HepG2 (cell line): ENCODE results near the gene AP2B1. TPM values are rescaled to one million over a fixed set of nuclear protein-coding genes. Genes with fewer than 3 reads are reported as not detected.

Experiments
- ATAC-seq: fragments of 200-7000 bp; cut with Tn5 transposase; 3 replicates; pipeline ENCODE4 v1.9.1; 2020; ENCODE audit warnings: mild to moderate bottlenecking, moderate library complexity
- BruUV-seq: library from RNA; stranded (reverse); fragments of 400-500 nt; replicated peaks from 2 replicates; lab custom pipeline; 2021; lab: Mats Ljungman, UMichigan
- CTCF ChIA-PET: fragments of 300-600 bp; formaldehyde crosslinking; extraction: SDS; loops from one replicate; lab custom pipeline; 2021; ENCODE audit warnings: low total read pairs, inconsistent platforms, low intra/inter-chr PET ratio; lab: Yijun Ruan, JAX
- POLR2A ChIA-PET: fragments of 350-600 bp; sonication (Branson Sonifier 250); formaldehyde crosslinking; loops from one replicate; lab custom pipeline; 2020; ENCODE audit warnings: antibody characterized with exemption, inconsistent platforms; lab: Yijun Ruan, JAX
- DNase-seq: peaks from one replicate; pipeline ENCODE4 v3.0.0-alpha.2; 2015; ENCODE audit warnings: low spot score
- FAIRE-seq: peaks from 3 replicates; lab custom pipeline; 2011; peaks lifted over from hg19 to GRCh38; lab: Jason Lieb, UNC
- H2AFZ ChIP-seq: one replicate; pipeline ENCODE4 v1.6.1; 2011; ENCODE audit warnings: low read length, inconsistent platforms
- H3K27ac ChIP-seq: fragments of 300-600 bp; 3 replicates; pipeline ENCODE4 v1.8.0; 2011; ENCODE audit warnings: mixed run types, mild to moderate bottlenecking, mixed read lengths, low read length, inconsistent platforms; ENCODE audit not compliant: insufficient read depth; ENCODE audit errors: extremely low read length
- H3K27me3 ChIP-seq, 2 experiments: fragments of 200-600 bp in 1 of 2; 2 replicates in 1 of 2; 3 replicates in 1 of 2; pipeline versions ENCODE4 v1.6.0 to v1.8.0; 2011; ENCODE audit warnings: low read length in 2 of 2, mild to moderate bottlenecking in 2 of 2, moderate library complexity in 2 of 2, inconsistent platforms in 1 of 2; ENCODE audit not compliant: insufficient read depth in 2 of 2, control insufficient read depth in 1 of 2
- H3K36me3 ChIP-seq, 2 experiments: fragments of 200-600 bp in 1 of 2; replicated peaks in 1 of 2; 2 replicates in 1 of 2; 3 replicates in 1 of 2; pipeline versions ENCODE4 v1.5.1 to v1.8.0; 2011; ENCODE audit warnings: low read length in 2 of 2, inconsistent platforms in 1 of 2; ENCODE audit not compliant: insufficient read depth in 2 of 2, control insufficient read depth in 1 of 2
- H3K4me1 ChIP-seq: 2 replicates; pipeline ENCODE4 v1.5.1; 2012; ENCODE audit warnings: low read length, inconsistent platforms; ENCODE audit not compliant: insufficient read depth
- H3K4me2 ChIP-seq: 2 replicates; pipeline ENCODE4 v1.6.0; 2011; ENCODE audit warnings: low read depth, low read length, inconsistent platforms
- H3K4me3 ChIP-seq, 3 experiments: fragments of 200-600 bp in 1 of 3; sonication (generic), shearing (Covaris generic) in 1 of 3; replicated peaks in 1 of 3; 2 replicates each; pipeline ENCODE4 v1.5.1; 2011 to 2016; ENCODE audit warnings: low read length in 3 of 3, inconsistent platforms in 2 of 3, low read depth in 2 of 3, mild to moderate bottlenecking in 2 of 3, control low read depth in 1 of 3, mixed read lengths in 1 of 3; ENCODE audit not compliant: insufficient read depth in 1 of 3
- H3K79me2 ChIP-seq: one replicate; pipeline ENCODE4 v1.6.1; 2011; ENCODE audit warnings: low read length, inconsistent platforms; ENCODE audit not compliant: insufficient read depth
- H3K9ac ChIP-seq: 2 replicates; pipeline ENCODE4 v1.6.0; 2011; ENCODE audit warnings: mild to moderate bottlenecking, low read depth, low read length, inconsistent platforms; ENCODE audit not compliant: insufficient read depth
- H3K9me3 ChIP-seq: 2 replicates; pipeline ENCODE4 v1.5.1; 2012; ENCODE audit warnings: mild to moderate bottlenecking, low read length
- H4K20me1 ChIP-seq: 2 replicates; pipeline ENCODE4 v1.6.0; 2011; ENCODE audit warnings: inconsistent platforms, mild to moderate bottlenecking, low read length, moderate library complexity; ENCODE audit not compliant: insufficient read depth
- ATF7-NPFF ChIP-seq: sonication (generic); formaldehyde crosslinking; IDR thresholded peaks from 2 replicates; pipeline ENCODE4 v1.8.1; 2023; ENCODE audit warnings: mild to moderate bottlenecking, low read depth, missing genetic modification reagents, moderate library complexity
- BATF2 ChIP-seq: sonication (generic); formaldehyde crosslinking; IDR thresholded peaks from 2 replicates; pipeline ENCODE4 v1.8.0; 2022; ENCODE audit warnings: mild to moderate bottlenecking, missing genetic modification reagents, moderate library complexity
- CBFB ChIP-seq: sonication (generic); formaldehyde crosslinking; IDR thresholded peaks from 2 replicates; pipeline ENCODE4 v1.4.0; 2020; ENCODE audit warnings: missing genetic modification reagents
- HNRNPH1 ChIP-seq: fragments of 200-400 bp; formaldehyde crosslinking; optimal IDR thresholded peaks from 2 replicates; pipeline ENCODE3; 2017; ENCODE audit warnings: mild to moderate bottlenecking, low read depth, low read length
- KLF6 ChIP-seq: IDR thresholded peaks from 2 replicates; pipeline ENCODE4 v1.8.0; 2016; ENCODE audit warnings: missing biosample characterization, missing genetic modification reagents
- NR3C1 ChIP-seq: sonication (generic); formaldehyde crosslinking; IDR thresholded peaks from 2 replicates; pipeline ENCODE4 v1.4.0; 2020; ENCODE audit warnings: missing genetic modification reagents
- POLR2A ChIP-seq, 2 experiments: IDR thresholded peaks; 2 replicates each; pipeline ENCODE4 v1.6.1; 2011; ENCODE audit warnings: low read depth in 2 of 2, low read length in 2 of 2, mild to moderate bottlenecking in 1 of 2, moderate library complexity in 1 of 2; ENCODE audit not compliant: insufficient read depth in 1 of 2
- POLR2G ChIP-seq: fragments of 200-400 bp; formaldehyde crosslinking; IDR thresholded peaks from 2 replicates; pipeline ENCODE4 v1.6.1; 2018; ENCODE audit warnings: mild to moderate bottlenecking, low read depth, low read length, moderate library complexity
- SMYD3 ChIP-seq: sonication (generic); formaldehyde crosslinking; IDR thresholded peaks from 2 replicates; pipeline ENCODE4 v1.8.1; 2023; ENCODE audit warnings: mild to moderate bottlenecking, missing genetic modification reagents
- ZBTB20 ChIP-seq: sonication (generic); formaldehyde crosslinking; IDR thresholded peaks from 2 replicates; pipeline ENCODE4 v1.8.1; 2023; ENCODE audit warnings: missing genetic modification reagents, low read depth, mild to moderate bottlenecking, borderline replicate concordance
- ZC3H4 ChIP-seq: sonication (generic); formaldehyde crosslinking; IDR thresholded peaks from 2 replicates; pipeline ENCODE4 v1.4.0; 2020; ENCODE audit warnings: missing genetic modification reagents, borderline replicate concordance
- ZGPAT ChIP-seq: IDR thresholded peaks from 2 replicates; pipeline ENCODE4 v1.6.1; 2016; ENCODE audit warnings: mild to moderate bottlenecking
- ZNF749 ChIP-seq: sonication (generic); formaldehyde crosslinking; IDR thresholded peaks from 2 replicates; pipeline ENCODE4 v1.8.0; 2022; ENCODE audit warnings: mild to moderate bottlenecking, missing genetic modification reagents, moderate library complexity, borderline replicate concordance
- WGBS: methylation state at CpG from one replicate; pipeline ENCODE4 v1.1.6; 2017; ENCODE audit warnings: low lambda C conversion rate; 5-methylcytosine and 5-hydroxymethylcytosine counted together
- in situ Hi-C: cut with HindIII; loops from 2 replicates; pipeline ENCODE4 v1.10.0; 2017; ENCODE audit warnings: low pct_unique_long_range_greater_than_20kb; ENCODE audit not compliant: extremely low pct_ligation_motif_present
- intact Hi-C: fragments of 100-400 bp; cut with micrococcal nuclease; formaldehyde crosslinking; loops from one replicate; pipeline ENCODE4 v1.10.0; 2022; ENCODE audit not compliant: unreplicated experiment
- polyA plus RNA-seq, 8 experiments: library from polyadenylated mRNA; depleted of rRNA in 3 of 8; stranded (reverse) in 7 of 8; unstranded in 1 of 8; fragments of >200 nt; fragmentation: Illumina TruSeq in 4 of 8; extraction: Trizol in 4 of 8; gene quantifications; 2 replicates each; pipeline versions ENCODE4 v1.2.1 to v1.2.3, GENCODE V29; 2011 to 2016; ENCODE audit warnings: low read depth in 4 of 8, missing spikeins in 1 of 8, mixed read lengths in 1 of 8; ENCODE audit not compliant: insufficient read depth in 1 of 8
- total RNA-seq, 5 experiments: library from RNA; depleted of rRNA; stranded (reverse); fragments of >200 nt; fragmentation: Illumina TruSeq; extraction: Trizol; gene quantifications; 2 replicates each; pipeline ENCODE4 v1.2.3, GENCODE V29; 2016; ENCODE audit warnings: low read depth in 1 of 5

AP2B1 gene
- total and polyA plus RNA-seq, 2 of the 13 experiments (the other 11 are each of a cell fraction or from before 2014, with no cell fraction given): 23.8 to 71.3 TPM

- no peak overlapping the region for H2AFZ ChIP-seq
- no peaks in the 10 kb centered on the region for H4K20me1 ChIP-seq
- in situ Hi-C loops: no loop called here
- DNase-seq (no peak), ATAC-seq (no peak), FAIRE-seq (no peak)
- H3K4me1 ChIP-seq: peaks cover 25% of the 10 kb centered on the region
- no peak overlapping the region for H3K27ac ChIP-seq
- H3K9me3 ChIP-seq: no peaks in the 10 kb centered on the region
- no peaks in the 10 kb centered on the region; a peak in 1 of 5 replicates for H3K27me3 ChIP-seq
- no peak overlapping the region for H3K4me3 ChIP-seq
- CTCF ChIA-PET: no interaction called here
- H3K36me3 ChIP-seq: peaks cover 0 to 7% of the 10 kb centered on the region in 2 experiments; a peak in 1 of 5 replicates
- H3K79me2 ChIP-seq: peaks cover 13% of the 10 kb centered on the region
- no peak overlapping the region for H3K9ac ChIP-seq
- POLR2A ChIA-PET: no interaction called here
- 93% methylated on average over 3 of the region's 3 CpGs for WGBS
- no peak overlapping the region for H3K4me2 ChIP-seq
- TF ChIP-seq POLR2G: peak; percentile 37; the same call in 1 of the 2 replicates
- TF ChIP-seq POLR2A (IDR thresholded peaks at IDR 0.05; ENCODE audit: insufficient read depth in 1 of 2, low read depth in 2 of 2, low read length in 2 of 2): 0 out of 4 replicates have a peak, but pooled peaks of 1 of the 2 experiments have one; percentile 17
- no peak for TF ChIP-seq NR3C1 (CRISPR knock-in tag)
- no TSS peak for BruUV-seq
- intact Hi-C loops: no loop called here
These were observed 11.4 kb upstream of the AP2B1 start for GRCh38 chr17:35575759-35576158.

GRCh38 chr17:35577830-35578196 lies 9.3 kb upstream of the AP2B1 start:
- in situ Hi-C loops: no loop called here
- H3K9ac ChIP-seq: peak overlapping the region; percentile 86
- TSS peak; percentile 90 for BruUV-seq
- TF ChIP-seq BATF2 (CRISPR knock-in tag): 0 out of 2 replicates have a peak, but pooled peaks have one; percentile 23
- TF ChIP-seq HNRNPH1: no peak
- TF ChIP-seq ZNF749 (CRISPR knock-in tag): no peak
- TF ChIP-seq CBFB (CRISPR knock-in tag): no peak
- TF ChIP-seq ZBTB20 (CRISPR knock-in tag): no peak
- 0 out of 2 replicates have a peak, but pooled peaks have one; percentile 37 for TF ChIP-seq ATF7-NPFF (CRISPR knock-in tag)
- no peak for TF ChIP-seq SMYD3 (CRISPR knock-in tag)
- no peak for TF ChIP-seq ZGPAT (CRISPR knock-in tag)
- peak; percentile 72; the same call in 1 of the 2 replicates for TF ChIP-seq ZC3H4 (CRISPR knock-in tag)
- TF ChIP-seq KLF6: no peak
- TF ChIP-seq, all 625 proteins: peak for 3
- FAIRE-seq (no peak), ATAC-seq (peak; percentile 27; the same call in 1 of the 3 replicates), DNase-seq (no peak)
- Histone ChIP-seq H2AFZ (no peak overlapping the region), H3K4me3 (peak overlapping the region; percentile 84 to 89 (median 85)), H3K27me3 (no peaks in the 10 kb centered on the region; a peak in 1 of 5 replicates), H3K4me2 (peak overlapping the region; percentile 86), H3K9me3 (no peaks in the 10 kb centered on the region), H3K27ac (peak overlapping the region; percentile 83), H4K20me1 (no peaks in the 10 kb centered on the region), H3K36me3 (peaks cover 0 to 7% of the 10 kb centered on the region in 2 experiments; a peak in 1 of 5 replicates), H3K4me1 (peaks cover 25% of the 10 kb centered on the region), H3K79me2 (peaks cover 7% of the 10 kb centered on the region)
- POLR2A ChIA-PET: interaction anchor here (1.0 to 4.1 kb wide), 11 partner anchors 9 to 437 kb away, joined by 3 to 73 read pairs (median 4); partner anchors contain the start of genes AP2B1 and SLFN5
- intact Hi-C loops: no loop called here
- CTCF ChIA-PET: no interaction called here
- WGBS: 13% methylated on average over 8 of the region's 8 CpGs
